Colonic mucosa (tissue), 4 donors: ENCODE measurements around the gene ABHD1. TPM values are rescaled to one million over a fixed set of nuclear protein-coding genes. Genes with fewer than 3 reads are reported as not detected.

Source experiments
- DNase-seq: peaks from one replicate; pipeline ENCODE4 v3.0.0-alpha.2; 2020
- H3K27ac ChIP-seq: fragments of 200-600 bp; one replicate; pipeline ENCODE4 v1.8.0; 2021
- H3K27me3 ChIP-seq: fragments of 200-600 bp; one replicate; pipeline ENCODE4 v1.8.0; 2021
- H3K36me3 ChIP-seq: fragments of 200-600 bp; one replicate; pipeline ENCODE4 v1.8.0; 2021
- H3K4me1 ChIP-seq: fragments of 200-600 bp; one replicate; pipeline ENCODE4 v1.8.0; 2021; ENCODE audit warnings: mild to moderate bottlenecking
- H3K4me3 ChIP-seq: fragments of 200-600 bp; one replicate; pipeline ENCODE4 v1.8.0; 2021
- H3K9ac ChIP-seq, 2 donors: one replicate each; pipeline ENCODE4 v1.7.0; 2013; ENCODE audit warnings: control low read depth in 2 of 2, low read depth in 2 of 2, low read length in 2 of 2
- H3K9me3 ChIP-seq: fragments of 200-600 bp; one replicate; pipeline ENCODE4 v1.8.0; 2021
- CTCF ChIP-seq: fragments of 200-600 bp; IDR thresholded peaks from one replicate; pipeline ENCODE4 v1.8.0; 2022; ENCODE audit warnings: antibody characterized with exemption, mild to moderate bottlenecking
- intact Hi-C: fragments of 100-400 bp; cut with DNase I; formaldehyde crosslinking; loops from one replicate; pipeline ENCODE4 v1.14.1; 2022
- total RNA-seq, 2 donors: library from RNA; stranded (reverse); fragmentation: NEBNext Ultra II Directional in 1 of 2; extraction: Animal tissue kit (Norgen Biotek cat#: 25700) in 1 of 2; gene quantifications; one replicate each; pipeline ENCODE4 v1.2.1, GENCODE V29; 2021
- donor health status: healthy.
- donor health status: DM: no; HTN: no; CAD: no.
- donor health status: DM: no; HTN: no; CAD: no.

ABHD1 gene
- total RNA-seq, 2 donors from 2014 or later, result not detected

- H3K27ac ChIP-seq, result no peak overlapping the region
- no peak overlapping the region for H3K9ac ChIP-seq
- TF ChIP-seq CTCF, result no peak
- no peaks in the 10 kb centered on the region for H3K36me3 ChIP-seq
- no peaks in the 10 kb centered on the region for H3K27me3 ChIP-seq
- DNase-seq, result no peak
- H3K9me3 ChIP-seq, result no peaks in the 10 kb centered on the region
- intact Hi-C loops, result no loop called here
- no peak overlapping the region for H3K4me3 ChIP-seq
- H3K4me1 ChIP-seq, result no peaks in the 10 kb centered on the region
Observed at GRCh38 chr2:27152102-27152795, 28.6 kb downstream of the ABHD1 start.

GRCh38 chr2:27152796-27153464 lies 29.3 kb downstream of the ABHD1 start:
- Histone ChIP-seq H3K27me3 (no peaks in the 10 kb centered on the region), H3K36me3 (no peaks in the 10 kb centered on the region), H3K4me1 (no peaks in the 10 kb centered on the region), H3K9me3 (no peaks in the 10 kb centered on the region), H3K27ac (no peak overlapping the region), H3K9ac (no peak overlapping the region), H3K4me3 (no peak overlapping the region)
- intact Hi-C loops, result no loop called here
- TF ChIP-seq CTCF, result no peak
- DNase-seq, result peak; percentile 57

GRCh38 chr2:27154488-27154887 lies 30.9 kb downstream of the ABHD1 start:
- Histone ChIP-seq H3K9me3 (no peaks in the 10 kb centered on the region), H3K9ac (no peak overlapping the region), H3K27ac (no peak overlapping the region), H3K27me3 (no peaks in the 10 kb centered on the region), H3K4me1 (no peaks in the 10 kb centered on the region), H3K36me3 (no peaks in the 10 kb centered on the region), H3K4me3 (no peak overlapping the region)
- intact Hi-C loops, result no loop called here
- DNase-seq, result no peak
- TF ChIP-seq CTCF, result no peak

- DNase-seq, result no peak
- Histone ChIP-seq H3K4me3 (no peak overlapping the region), H3K9ac (no peak overlapping the region), H3K27ac (no peak overlapping the region), H3K4me1 (no peaks in the 10 kb centered on the region), H3K27me3 (no peaks in the 10 kb centered on the region), H3K36me3 (no peaks in the 10 kb centered on the region), H3K9me3 (no peaks in the 10 kb centered on the region)
- no peak for TF ChIP-seq CTCF
- intact Hi-C loops, result no loop called here
Observed at GRCh38 chr2:27155069-27155520, 31.5 kb downstream of the ABHD1 start.

- intact Hi-C loops, result no loop called here
- Histone ChIP-seq H3K4me3 (no peak overlapping the region), H3K9ac (no peak overlapping the region), H3K36me3 (no peaks in the 10 kb centered on the region), H3K27ac (no peak overlapping the region), H3K4me1 (no peaks in the 10 kb centered on the region), H3K27me3 (no peaks in the 10 kb centered on the region), H3K9me3 (no peaks in the 10 kb centered on the region)
- DNase-seq, result no peak
- no peak for TF ChIP-seq CTCF
Observed at GRCh38 chr2:27158468-27158867, 34.9 kb downstream of the ABHD1 start.
